ENCODE data around the gene DDN. TPM values are rescaled to one million over a fixed set of nuclear protein-coding genes. Genes with fewer than 3 reads are reported as not detected.

The DDN gene
- total RNA-seq, 1 experiment from 2014 or later: 0.35 TPM

- peak overlapping the region; percentile 95 for H3K4me2 ChIP-seq (ENCODE audit: insufficient read depth, insufficient read length, low read length)
- no peak for DNase-seq
- H2BK15ac ChIP-seq (ENCODE audit: low read depth, low read length): no peak overlapping the region
- no peak overlapping the region for H3K56ac ChIP-seq (ENCODE audit: insufficient read length, low read depth, low read length)
- no peak overlapping the region for H2BK5ac ChIP-seq (ENCODE audit: insufficient read length, low read length)
- H3K18ac ChIP-seq (ENCODE audit: insufficient read length, low read depth, low read length): no peak overlapping the region
- H4K20me1 ChIP-seq (ENCODE audit: control insufficient read depth, insufficient read depth, insufficient read length): no peaks in the 10 kb centered on the region
- peaks cover 23% of the 10 kb centered on the region; the same call in 1 of the 2 replicates for H3K79me2 ChIP-seq (ENCODE audit: insufficient read depth, low read length)
- H3K27me3 ChIP-seq (ENCODE audit: insufficient read depth, low read length): no peaks in the 10 kb centered on the region; the same call in 1 of the 2 replicates
- peak overlapping the region; percentile 39 for H3K9ac ChIP-seq (ENCODE audit: extremely low read depth, insufficient read length, low read length)
- H3K4ac ChIP-seq (ENCODE audit: low read depth, low read length): no peak overlapping the region
- no peak overlapping the region for H2BK120ac ChIP-seq (ENCODE audit: low read depth, low read length, poor library complexity, severe bottlenecking)
- no peak overlapping the region for H4K8ac ChIP-seq (replicated peaks; ENCODE audit: insufficient read length, low read depth, low read length)
- no peak overlapping the region for H3K27ac ChIP-seq (ENCODE audit: insufficient read length, low read depth, low read length)
- no peak overlapping the region for H2BK20ac ChIP-seq (ENCODE audit: low read depth, low read length, poor library complexity, severe bottlenecking)
- no peak overlapping the region for H4K91ac ChIP-seq (ENCODE audit: insufficient read length, low read depth, low read length)
- no peaks in the 10 kb centered on the region for H3K79me1 ChIP-seq (ENCODE audit: insufficient read depth, low read depth, low read length, poor library complexity, severe bottlenecking)
- no peak overlapping the region for H3K23ac ChIP-seq (ENCODE audit: insufficient read length, low read depth, low read length)
- H3K14ac ChIP-seq (ENCODE audit: insufficient read depth, low read length): no peak overlapping the region
- peak overlapping the region in 2 of 3 experiments; percentile 17 to 99; a peak in 5 of 7 replicates for H3K27ac Mint-ChIP-seq
- H3K27me3 Mint-ChIP-seq (ENCODE audit: low read depth): peaks cover 6% of the 10 kb centered on the region
- no peaks in the 10 kb centered on the region; a peak in 1 of 5 replicates for H3K9me3 Mint-ChIP-seq
- H3K4me1 ChIP-seq (ENCODE audit: insufficient read depth, low read length): 0 out of 2 replicates have a peak, but pooled peaks cover 2% of the 10 kb centered on the region
- TF ChIP-seq, protein P1, sequence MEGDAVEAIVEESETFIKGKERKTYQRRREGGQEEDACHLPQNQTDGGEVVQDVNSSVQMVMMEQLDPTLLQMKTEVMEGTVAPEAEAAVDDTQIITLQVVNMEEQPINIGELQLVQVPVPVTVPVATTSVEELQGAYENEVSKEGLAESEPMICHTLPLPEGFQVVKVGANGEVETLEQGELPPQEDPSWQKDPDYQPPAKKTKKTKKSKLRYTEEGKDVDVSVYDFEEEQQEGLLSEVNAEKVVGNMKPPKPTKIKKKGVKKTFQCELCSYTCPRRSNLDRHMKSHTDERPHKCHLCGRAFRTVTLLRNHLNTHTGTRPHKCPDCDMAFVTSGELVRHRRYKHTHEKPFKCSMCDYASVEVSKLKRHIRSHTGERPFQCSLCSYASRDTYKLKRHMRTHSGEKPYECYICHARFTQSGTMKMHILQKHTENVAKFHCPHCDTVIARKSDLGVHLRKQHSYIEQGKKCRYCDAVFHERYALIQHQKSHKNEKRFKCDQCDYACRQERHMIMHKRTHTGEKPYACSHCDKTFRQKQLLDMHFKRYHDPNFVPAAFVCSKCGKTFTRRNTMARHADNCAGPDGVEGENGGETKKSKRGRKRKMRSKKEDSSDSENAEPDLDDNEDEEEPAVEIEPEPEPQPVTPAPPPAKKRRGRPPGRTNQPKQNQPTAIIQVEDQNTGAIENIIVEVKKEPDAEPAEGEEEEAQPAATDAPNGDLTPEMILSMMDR (conservative IDR thresholded peaks at IDR 0.05): no peak
- H3T11ph ChIP-seq (ENCODE audit: low read length): no peak overlapping the region
- H2AFZ ChIP-seq (ENCODE audit: low read length): peak overlapping the region; percentile 74
- peaks cover 23 to 24% of the 10 kb centered on the region in 2 experiments for H3K4me1 Mint-ChIP-seq
- H3K9me3 ChIP-seq (ENCODE audit: control insufficient read depth, low read depth, low read length): no peaks in the 10 kb centered on the region
- H3K4me3 Mint-ChIP-seq: peak overlapping the region; percentile 97 to 99
- no peak overlapping the region for H2AK5ac ChIP-seq (ENCODE audit: insufficient read length, low read length)
- H4K5ac ChIP-seq (ENCODE audit: insufficient read length, low read depth, low read length): no peak overlapping the region
- peaks cover 9% of the 10 kb centered on the region for H3K23me2 ChIP-seq (ENCODE audit: insufficient read length, low read depth, low read length, poor library complexity, severe bottlenecking)
- WGBS (ENCODE audit: extremely low coverage, insufficient read length, low lambda C conversion rate): no CpG with 5 or more reads among the region's 3 CpGs
- peaks cover 7 to 31% (median 16%) of the 10 kb centered on the region in 3 experiments; a peak in 6 of 7 replicates for H3K36me3 Mint-ChIP-seq (ENCODE audit: insufficient read depth in 1 of 3, low read depth in 3 of 3)
- no peak overlapping the region for H2BK12ac ChIP-seq (ENCODE audit: insufficient read length, low read depth, low read length)
Observed at GRCh38 chr12:48958049-48958388, 41.2 kb downstream of the DDN start.
